Prostate gland (tissue), 2 donors: ENCODE measurements around the gene ZNF516. TPM values are rescaled to one million over a fixed set of nuclear protein-coding genes. Genes with fewer than 3 reads are reported as not detected.

ENCODE experiments used
- DNase-seq: peaks from one replicate; pipeline ENCODE4 v3.0.0-alpha.2; 2019; ENCODE audit warnings: low spot score
- H3K27ac ChIP-seq, 2 donors: fragments of 200-600 bp; sonication (generic); 2 replicates each; pipeline ENCODE4 v1.5.1; 2017 to 2019
- H3K27me3 ChIP-seq: fragments of 200-600 bp; sonication (generic); replicated peaks from 2 replicates; pipeline ENCODE4 v1.5.1; 2019; ENCODE audit not compliant: insufficient read depth
- H3K36me3 ChIP-seq, 2 donors: fragments of 200-600 bp; sonication (generic); 1 replicate in 1 of 2; 2 replicates in 1 of 2; pipeline versions ENCODE4 v1.5.1 to v1.8.1; 2017 to 2019
- H3K4me1 ChIP-seq: fragments of 200-600 bp; sonication (generic); replicated peaks from 2 replicates; pipeline ENCODE4 v1.5.1; 2019
- H3K4me3 ChIP-seq, 2 donors: fragments of 200-600 bp; sonication (generic); 2 replicates each; pipeline ENCODE4 v1.5.1; 2017 to 2019
- H3K9me3 ChIP-seq: fragments of 200-600 bp; sonication (generic); 2 replicates; pipeline ENCODE4 v1.5.1; 2017
- CTCF ChIP-seq, 4 experiments: fragments of 200-600 bp in 2 of 4; fragments of 450-650 bp in 2 of 4; sonication (generic) in 2 of 4; IDR thresholded peaks; 1 replicate in 3 of 4; 2 replicates in 1 of 4; pipeline ENCODE4 v1.5.1; 2016 to 2019; ENCODE audit warnings: antibody characterized with exemption in 4 of 4, mild to moderate bottlenecking in 2 of 4, moderate library complexity in 2 of 4
- POLR2A ChIP-seq: fragments of 450-650 bp; IDR thresholded peaks from one replicate; pipeline ENCODE4 v1.6.1; 2016; ENCODE audit warnings: antibody characterized with exemption, mild to moderate bottlenecking
- POLR2AphosphoS5 ChIP-seq: sonication (generic); formaldehyde crosslinking; IDR thresholded peaks from one replicate; pipeline ENCODE4 v1.6.1; 2017; ENCODE audit warnings: antibody characterized with exemption
- WGBS: methylation state at CpG from one replicate; pipeline ENCODE4 v1.1.5; 2018; 5-methylcytosine and 5-hydroxymethylcytosine counted together
- intact Hi-C: fragments of 100-400 bp; cut with DNase I; formaldehyde crosslinking; loops from one replicate; pipeline ENCODE4 v1.14.2; 2022
- total RNA-seq, 2 donors: library from RNA; depleted of rRNA; stranded (reverse); fragments of >200 nt; gene quantifications; one replicate each; pipeline ENCODE4 v1.1.0, GENCODE V29; 2016

Gene ZNF516
- total RNA-seq, 2 donors from 2014 or later, result 25.0 to 158 TPM

GRCh38 chr18:76491776-76492668, 3.0 kb downstream of the ZNF516 start:
- intact Hi-C loops, result loop anchor here (5.0 to 10.0 kb wide), 3 partner anchors 45 to 193 kb away; no protein-coding TSS in a partner anchor
- Histone ChIP-seq H3K27me3 (no peaks in the 10 kb centered on the region), H3K36me3 (no peaks in the 10 kb centered on the region), H3K9me3 (no peaks in the 10 kb centered on the region), H3K4me3 (peak overlapping the region; percentile 69 to 86), H3K4me1 (no peaks in the 10 kb centered on the region), H3K27ac (peak overlapping the region; percentile 84 to 91)
- TF ChIP-seq POLR2A (no peak), CTCF (IDR thresholded peaks at IDR 0.05) (no peak), POLR2AphosphoS5 (no peak)
- WGBS, result under 1% methylated on average over 65 of the region's 70 CpGs
- peak; percentile 27 for DNase-seq

DNA sequence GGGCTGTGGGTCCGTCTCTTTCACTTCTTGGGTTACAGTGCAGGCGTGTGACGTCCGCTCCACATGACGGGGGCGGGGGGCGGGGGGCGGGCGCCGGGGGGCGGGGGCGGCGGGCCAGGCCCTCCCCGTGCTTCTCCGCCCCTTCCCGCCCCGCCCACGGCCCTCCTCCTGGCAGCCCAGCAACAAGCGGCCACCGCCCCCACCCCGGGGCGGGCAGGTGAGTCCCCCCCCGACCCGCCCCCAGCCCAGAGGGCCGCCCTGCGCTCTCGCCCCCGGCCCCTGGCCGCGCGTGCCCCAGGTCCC, 3.6 kb downstream of the ZNF516 start:
- DNase-seq, result peak; percentile 80
- H3K27ac ChIP-seq, result peak overlapping the region; percentile 84 to 91
- H3K9me3 ChIP-seq, result no peaks in the 10 kb centered on the region
- H3K27me3 ChIP-seq, result no peaks in the 10 kb centered on the region
- intact Hi-C loops, result loop anchor here (5.0 to 10.0 kb wide), 3 partner anchors 44 to 193 kb away; no protein-coding TSS in a partner anchor
- WGBS, result 0% methylated on average over 2 of the region's 31 CpGs
- no peaks in the 10 kb centered on the region for H3K4me1 ChIP-seq
- no peaks in the 10 kb centered on the region for H3K36me3 ChIP-seq
- peak overlapping the region; percentile 69 to 86 for H3K4me3 ChIP-seq
- TF ChIP-seq POLR2AphosphoS5 (no peak), CTCF (IDR thresholded peaks at IDR 0.05) (no peak), POLR2A (no peak)

GRCh38 chr18:76490670-76491472, 4.2 kb downstream of the ZNF516 start:
- intact Hi-C loops, result loop anchor here (5.0 to 10.0 kb wide), 3 partner anchors 44 to 194 kb away; no protein-coding TSS in a partner anchor
- no peak for TF ChIP-seq CTCF (IDR thresholded peaks at IDR 0.05)
- peak; percentile 44 for TF ChIP-seq POLR2A
- H3K27ac ChIP-seq, result peak overlapping the region; percentile 84 to 91
- no peaks in the 10 kb centered on the region for H3K36me3 ChIP-seq
- peak; percentile 67 for DNase-seq
- no peaks in the 10 kb centered on the region for H3K4me1 ChIP-seq
- H3K4me3 ChIP-seq, result peak overlapping the region; percentile 69 to 86
- under 1% methylated on average over 51 of the region's 73 CpGs for WGBS
- H3K27me3 ChIP-seq, result no peaks in the 10 kb centered on the region
- H3K9me3 ChIP-seq, result no peaks in the 10 kb centered on the region

- no peaks in the 10 kb centered on the region for H3K4me1 ChIP-seq
- peak overlapping the region; percentile 69 to 86 for H3K4me3 ChIP-seq
- no peaks in the 10 kb centered on the region for H3K9me3 ChIP-seq
- 37% methylated on average over 5 of the region's 5 CpGs for WGBS
- H3K27ac ChIP-seq, result peak overlapping the region; percentile 84 to 91
- intact Hi-C loops, result loop anchor here (5.0 to 10.0 kb wide), 3 partner anchors 43 to 195 kb away; no protein-coding TSS in a partner anchor
- H3K36me3 ChIP-seq, result no peaks in the 10 kb centered on the region
- TF ChIP-seq POLR2AphosphoS5 (no peak), POLR2A (no peak), CTCF (IDR thresholded peaks at IDR 0.05) (no peak)
- H3K27me3 ChIP-seq, result no peaks in the 10 kb centered on the region
- no peak for DNase-seq
Measured at GRCh38 chr18:76490033-76490432, 5.0 kb downstream of the ZNF516 start.
